Colonic mucosa (tissue), 4 donors: ENCODE data around the gene BARHL2. TPM values are rescaled to one million over a fixed set of nuclear protein-coding genes. Genes with fewer than 3 reads are reported as not detected.

Source experiments
- DNase-seq: peaks from one replicate; pipeline ENCODE4 v3.0.0-alpha.2; 2020
- H3K27ac ChIP-seq: fragments of 200-600 bp; one replicate; pipeline ENCODE4 v1.8.0; 2021
- H3K27me3 ChIP-seq: fragments of 200-600 bp; one replicate; pipeline ENCODE4 v1.8.0; 2021
- H3K36me3 ChIP-seq: fragments of 200-600 bp; one replicate; pipeline ENCODE4 v1.8.0; 2021
- H3K4me1 ChIP-seq: fragments of 200-600 bp; one replicate; pipeline ENCODE4 v1.8.0; 2021; ENCODE audit warnings: mild to moderate bottlenecking
- H3K4me3 ChIP-seq: fragments of 200-600 bp; one replicate; pipeline ENCODE4 v1.8.0; 2021
- H3K9ac ChIP-seq, 2 donors: one replicate each; pipeline ENCODE4 v1.7.0; 2013; ENCODE audit warnings: control low read depth in 2 of 2, low read depth in 2 of 2, low read length in 2 of 2
- H3K9me3 ChIP-seq: fragments of 200-600 bp; one replicate; pipeline ENCODE4 v1.8.0; 2021
- intact Hi-C: fragments of 100-400 bp; cut with DNase I; formaldehyde crosslinking; loops from one replicate; pipeline ENCODE4 v1.14.1; 2022
- total RNA-seq, 2 donors: library from RNA; stranded (reverse); fragmentation: NEBNext Ultra II Directional in 1 of 2; extraction: Animal tissue kit (Norgen Biotek cat#: 25700) in 1 of 2; gene quantifications; one replicate each; pipeline ENCODE4 v1.2.1, GENCODE V29; 2021
- TF ChIP-seq, protein P1 (sequence below): fragments of 200-600 bp; IDR thresholded peaks from one replicate; pipeline ENCODE4 v1.8.0; 2022; ENCODE audit warnings: antibody characterized with exemption, mild to moderate bottlenecking
- donor health status: healthy.
- donor health status: DM: no; HTN: no; CAD: no.
- donor health status: DM: no; HTN: no; CAD: no.

The BARHL2 gene
- total RNA-seq, 2 donors from 2014 or later, result not detected

- H3K27ac ChIP-seq, result no peak overlapping the region
- H3K4me3 ChIP-seq, result no peak overlapping the region
- H3K4me1 ChIP-seq, result no peaks in the 10 kb centered on the region
- H3K9ac ChIP-seq, result no peak overlapping the region
- no peaks in the 10 kb centered on the region for H3K9me3 ChIP-seq
- no peaks in the 10 kb centered on the region for H3K36me3 ChIP-seq
- intact Hi-C loops, result no loop called here
- H3K27me3 ChIP-seq, result peaks cover 59% of the 10 kb centered on the region
- no peak for DNase-seq
- TF ChIP-seq, protein P1, sequence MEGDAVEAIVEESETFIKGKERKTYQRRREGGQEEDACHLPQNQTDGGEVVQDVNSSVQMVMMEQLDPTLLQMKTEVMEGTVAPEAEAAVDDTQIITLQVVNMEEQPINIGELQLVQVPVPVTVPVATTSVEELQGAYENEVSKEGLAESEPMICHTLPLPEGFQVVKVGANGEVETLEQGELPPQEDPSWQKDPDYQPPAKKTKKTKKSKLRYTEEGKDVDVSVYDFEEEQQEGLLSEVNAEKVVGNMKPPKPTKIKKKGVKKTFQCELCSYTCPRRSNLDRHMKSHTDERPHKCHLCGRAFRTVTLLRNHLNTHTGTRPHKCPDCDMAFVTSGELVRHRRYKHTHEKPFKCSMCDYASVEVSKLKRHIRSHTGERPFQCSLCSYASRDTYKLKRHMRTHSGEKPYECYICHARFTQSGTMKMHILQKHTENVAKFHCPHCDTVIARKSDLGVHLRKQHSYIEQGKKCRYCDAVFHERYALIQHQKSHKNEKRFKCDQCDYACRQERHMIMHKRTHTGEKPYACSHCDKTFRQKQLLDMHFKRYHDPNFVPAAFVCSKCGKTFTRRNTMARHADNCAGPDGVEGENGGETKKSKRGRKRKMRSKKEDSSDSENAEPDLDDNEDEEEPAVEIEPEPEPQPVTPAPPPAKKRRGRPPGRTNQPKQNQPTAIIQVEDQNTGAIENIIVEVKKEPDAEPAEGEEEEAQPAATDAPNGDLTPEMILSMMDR, result no peak
Measured at GRCh38 chr1:90731382-90732050, 14.4 kb upstream of the BARHL2 start.

DNA sequence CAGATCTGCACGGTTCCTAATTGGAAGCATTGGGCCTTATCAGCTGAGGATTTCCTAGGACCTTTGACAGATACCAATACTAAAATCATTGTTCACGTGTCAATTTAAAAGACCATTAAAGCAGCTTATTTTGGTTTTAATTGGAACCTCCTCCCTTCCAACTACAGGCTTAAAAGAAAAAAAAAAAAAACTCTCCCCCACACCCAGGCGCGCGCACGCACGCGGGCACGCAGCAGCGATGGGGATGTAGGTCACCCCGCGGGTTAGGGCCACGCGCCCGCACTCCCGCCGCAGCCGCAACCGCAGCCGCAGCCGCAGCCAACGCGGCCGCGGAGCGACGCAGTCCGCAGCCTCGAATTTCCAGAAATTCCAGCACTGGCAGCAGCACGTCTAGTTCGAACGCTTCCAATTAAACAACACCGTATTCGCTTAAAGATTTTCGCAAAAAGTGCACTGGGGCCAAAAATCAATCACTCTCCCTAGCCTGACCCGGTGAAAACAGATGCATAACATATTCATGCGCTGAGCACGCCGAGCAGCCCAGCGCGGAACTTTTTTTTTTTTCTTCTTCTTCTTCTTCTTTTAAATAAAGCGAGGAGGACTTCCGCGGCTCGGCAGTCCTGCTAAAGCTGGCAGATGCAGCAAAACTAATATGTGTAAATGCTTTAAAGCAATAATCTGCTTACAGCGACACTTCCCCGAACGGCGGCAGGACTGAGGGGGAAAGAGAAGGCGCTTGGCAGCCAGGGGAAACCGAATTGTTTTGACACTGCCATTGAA, 13.3 kb upstream of the BARHL2 start:
- intact Hi-C loops, result no loop called here
- Histone ChIP-seq H3K27me3 (peaks cover 70% of the 10 kb centered on the region), H3K9me3 (no peaks in the 10 kb centered on the region), H3K4me1 (no peaks in the 10 kb centered on the region), H3K9ac (no peak overlapping the region), H3K27ac (no peak overlapping the region), H3K4me3 (no peak overlapping the region), H3K36me3 (no peaks in the 10 kb centered on the region)
- TF ChIP-seq, protein P1, result no peak
- no peak for DNase-seq

GRCh38 chr1:90729504-90730242, 12.6 kb upstream of the BARHL2 start:
- Histone ChIP-seq H3K36me3 (no peaks in the 10 kb centered on the region), H3K4me3 (no peak overlapping the region), H3K27me3 (peaks cover 77% of the 10 kb centered on the region), H3K4me1 (no peaks in the 10 kb centered on the region), H3K9me3 (no peaks in the 10 kb centered on the region), H3K27ac (no peak overlapping the region), H3K9ac (no peak overlapping the region)
- intact Hi-C loops, result loop anchor here (10.0 kb wide), 2 partner anchors 235 to 435 kb away; no protein-coding TSS in a partner anchor
- DNase-seq, result no peak
- TF ChIP-seq, protein P1, result peak; percentile 69

- no peaks in the 10 kb centered on the region for H3K4me1 ChIP-seq
- intact Hi-C loops, result loop anchor here (10.0 kb wide), 2 partner anchors 236 to 436 kb away; no protein-coding TSS in a partner anchor
- TF ChIP-seq, protein P1, result no peak
- peaks cover 87% of the 10 kb centered on the region for H3K27me3 ChIP-seq
- no peaks in the 10 kb centered on the region for H3K9me3 ChIP-seq
- H3K36me3 ChIP-seq, result no peaks in the 10 kb centered on the region
- H3K9ac ChIP-seq, result no peak overlapping the region
- H3K4me3 ChIP-seq, result no peak overlapping the region
- DNase-seq, result no peak
- no peak overlapping the region for H3K27ac ChIP-seq
Measured at GRCh38 chr1:90728502-90729287, 11.6 kb upstream of the BARHL2 start.
